Muscle of leg (tissue), 11 donors: ENCODE results near the gene SCRN3. TPM values are rescaled to one million over a fixed set of nuclear protein-coding genes. Genes with fewer than 3 reads are reported as not detected.

ENCODE experiments used
- DNase-seq: peaks from one replicate; pipeline ENCODE4 v3.0.0; 2013
- H3K27ac ChIP-seq: one replicate; pipeline ENCODE4 v1.5.1; 2013; ENCODE audit warnings: mild to moderate bottlenecking, low read length, control low read depth
- H3K27me3 ChIP-seq: one replicate; pipeline ENCODE4 v1.6.1; 2013; ENCODE audit warnings: low read length; ENCODE audit not compliant: control insufficient read depth, insufficient read depth
- H3K36me3 ChIP-seq: one replicate; pipeline ENCODE4 v1.6.1; 2013; ENCODE audit warnings: low read length; ENCODE audit not compliant: control insufficient read depth, insufficient read depth
- H3K4me1 ChIP-seq: one replicate; pipeline ENCODE4 v1.6.1; 2013; ENCODE audit warnings: low read length; ENCODE audit not compliant: control insufficient read depth, insufficient read depth
- H3K4me3 ChIP-seq: one replicate; pipeline ENCODE4 v1.5.1; 2013; ENCODE audit warnings: low read length, control low read depth
- H3K9me3 ChIP-seq: replicated peaks from 2 replicates; pipeline ENCODE4 v1.6.1; 2013; ENCODE audit warnings: low read depth, low read length; ENCODE audit not compliant: control insufficient read depth
- WGBS: methylation state at CpG from one replicate; pipeline ENCODE4 v1.1.5; 2013; ENCODE audit warnings: missing lambda C conversion rate; ENCODE audit not compliant: insufficient coverage; 5-methylcytosine and 5-hydroxymethylcytosine counted together
- polyA plus RNA-seq, 8 donors: library from polyadenylated mRNA; unstranded; fragments of 120-200 nt; gene quantifications; one replicate each; pipeline versions ENCODE4 v1.2.1 to v1.2.3, GENCODE V29; 2013; ENCODE audit warnings: inconsistent platforms in 1 of 8, low replicate concordance in 1 of 8; ENCODE audit not compliant: insufficient read length in 8 of 8, insufficient read depth in 1 of 8
- total RNA-seq: library from RNA; stranded (reverse); fragments of 120-200 nt; gene quantifications from one replicate; pipeline ENCODE4 v1.2.4, GENCODE V29; 2013

Gene SCRN3
- total and polyA plus RNA-seq, 9 donors = 19.4 to 35.0 (median 29.8) TPM

DNA sequence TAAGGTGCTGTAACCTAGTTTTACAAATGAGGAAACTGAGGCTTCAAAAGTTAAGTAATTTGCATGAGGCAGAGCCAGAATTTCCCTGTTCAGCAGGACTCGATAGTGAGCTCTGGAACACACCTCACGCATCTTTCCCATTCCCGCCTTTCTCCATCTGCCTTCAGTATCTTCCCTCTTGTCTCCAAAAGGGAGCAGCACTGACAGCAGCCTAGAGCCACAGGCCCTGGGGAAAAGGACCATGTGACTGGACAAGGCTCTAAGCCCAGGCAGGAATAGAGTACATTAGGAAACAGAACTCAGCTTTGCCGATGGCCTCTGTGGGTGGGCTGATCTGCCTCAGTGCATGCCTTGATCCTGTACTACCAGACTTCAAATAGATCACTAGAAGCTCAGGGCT is 69.8 kb downstream of the SCRN3 start:
- WGBS = no CpG with 5 or more reads among the region's 4 CpGs
- DNase-seq = peak; percentile 63
- Histone ChIP-seq H3K4me3 (no peak overlapping the region), H3K27me3 (no peaks in the 10 kb centered on the region), H3K4me1 (no peaks in the 10 kb centered on the region), H3K27ac (no peak overlapping the region), H3K9me3 (no peaks in the 10 kb centered on the region), H3K36me3 (no peaks in the 10 kb centered on the region)

DNA sequence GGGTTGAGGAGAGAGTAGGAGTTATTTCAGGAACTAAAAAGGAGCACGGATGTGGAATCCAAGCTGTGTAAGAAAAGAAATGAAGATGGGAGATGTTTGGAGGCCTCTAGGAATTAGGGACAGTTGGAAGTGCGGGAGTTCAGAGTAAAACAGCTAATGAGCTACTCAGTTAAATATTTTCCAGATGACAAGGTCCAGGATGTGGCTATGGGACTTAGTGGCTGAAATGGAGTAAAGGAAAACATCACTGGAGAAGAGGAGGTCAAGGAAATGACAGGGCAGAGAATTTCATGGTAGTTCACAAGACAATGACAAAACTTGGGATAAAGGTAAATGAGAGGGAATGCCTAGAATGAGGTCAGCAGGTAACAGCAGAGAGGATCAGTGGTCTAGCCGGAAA is 78.3 kb downstream of the SCRN3 start:
- Histone ChIP-seq H3K27ac (no peak overlapping the region), H3K4me3 (no peak overlapping the region), H3K4me1 (no peaks in the 10 kb centered on the region), H3K27me3 (no peaks in the 10 kb centered on the region), H3K9me3 (no peaks in the 10 kb centered on the region), H3K36me3 (no peaks in the 10 kb centered on the region)
- 51% methylated on average over 3 of the region's 3 CpGs for WGBS
- no peak for DNase-seq

DNA sequence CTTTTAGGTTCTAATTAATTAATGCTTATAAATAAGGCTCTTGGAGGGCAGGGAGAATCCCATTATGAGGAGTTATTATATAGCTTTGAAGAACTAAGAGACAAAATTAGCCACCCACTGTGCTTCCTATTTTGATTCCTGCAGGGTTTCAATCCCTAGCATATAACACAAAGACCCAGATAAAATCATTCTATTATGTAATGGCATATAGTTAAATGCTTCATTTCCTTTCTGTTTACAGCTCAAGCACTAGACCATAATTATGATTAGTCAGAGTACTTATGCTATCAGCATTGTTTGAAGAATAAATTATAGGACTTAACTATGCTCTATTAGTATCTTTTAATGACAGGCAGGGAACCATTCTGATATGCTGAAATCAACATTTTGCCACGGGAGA is 82.2 kb downstream of the SCRN3 start:
- Histone ChIP-seq H3K27me3 (no peaks in the 10 kb centered on the region), H3K27ac (no peak overlapping the region), H3K4me3 (no peak overlapping the region), H3K36me3 (no peaks in the 10 kb centered on the region), H3K4me1 (no peaks in the 10 kb centered on the region), H3K9me3 (no peaks in the 10 kb centered on the region)
- no CpG with 5 or more reads among the region's 1 CpG for WGBS
- DNase-seq = no peak

Other genes starting within 250 kb of the SCRN3 start
- gene OLA1, start 147.2 kb upstream of the SCRN3 start, total RNA-seq = 123 TPM
- gene OLA1, start 147.2 kb upstream of the SCRN3 start, polyA plus RNA-seq = 100 to 1,000 TPM; 165 to 227 (median 205) TPM
- gene SP9, start 60.8 kb upstream of the SCRN3 start, total RNA-seq = 0.13 TPM
- gene SP9, start 60.8 kb upstream of the SCRN3 start, polyA plus RNA-seq = under 1 TPM in 7 of 8 donors, not detected in 1; 0.08 to 0.67 (median 0.18) TPM
- gene GPR155, start 91.3 kb downstream of the SCRN3 start, total RNA-seq = 3.8 TPM
- gene GPR155, start 91.3 kb downstream of the SCRN3 start, polyA plus RNA-seq = 1 to 10 TPM; 3.0 to 4.5 (median 3.7) TPM
- 18.7 TPM for gene WIPF1, start 202.1 kb downstream of the SCRN3 start, total RNA-seq
- gene WIPF1, start 202.1 kb downstream of the SCRN3 start, polyA plus RNA-seq = 10 to 100 TPM; 33.0 to 52.7 (median 39.9) TPM